Stimulated activated CD4-positive, alpha-beta T cell treated with anti-CD3 and anti-CD28 coated beads, Interleukin-1b, Interleukin-23, amount 100 ng/mL, for 24 hours (primary cell): ENCODE data around the gene GRM7.

ENCODE experiments used
- DNase-seq, 4 experiments: peaks; one replicate each; pipeline ENCODE4 v3.0.0-alpha.2; 2020; ENCODE audit warnings: low read depth in 4 of 4, low spot score in 1 of 4

Gene GRM7

DNA sequence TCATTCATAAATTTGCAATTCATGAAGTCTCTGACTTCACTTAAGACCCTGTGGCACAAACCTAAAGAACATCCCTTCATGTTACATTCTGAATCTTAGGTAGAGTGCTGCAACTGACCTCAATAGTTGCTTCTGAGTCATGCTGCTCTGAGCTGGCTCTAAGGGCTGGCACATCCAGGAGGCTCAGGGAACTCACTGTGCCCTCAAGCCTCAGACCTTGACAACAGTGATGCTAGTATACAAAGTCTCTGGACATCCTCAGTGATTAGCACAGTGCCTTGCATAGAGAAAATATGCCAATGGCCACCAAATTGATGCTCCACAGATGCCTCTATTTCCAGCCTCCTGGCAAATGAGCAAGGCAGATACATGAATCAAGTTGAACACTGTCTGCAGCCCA is 899.8 kb downstream of the GRM7 start:
- DNase-seq = no peak

DNA sequence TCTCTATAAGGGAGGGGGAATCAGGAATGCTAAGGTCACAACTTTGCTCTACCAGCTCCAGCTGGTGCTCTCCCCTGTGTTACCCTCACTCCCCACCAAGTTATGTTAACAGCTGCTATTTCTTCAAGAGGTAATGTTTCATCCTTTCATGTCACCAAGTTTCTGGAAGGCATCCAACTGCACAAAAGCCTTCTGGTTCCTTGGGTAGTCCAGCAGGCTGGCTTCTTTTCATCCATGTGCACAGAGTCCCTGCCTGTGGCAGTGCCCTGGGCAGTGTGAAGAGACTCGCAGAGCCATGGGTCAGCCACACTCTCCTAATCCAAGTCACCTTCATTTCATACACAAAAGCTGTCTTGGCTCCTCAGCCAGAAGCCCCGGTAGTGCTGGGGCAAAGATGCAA is 903.2 kb downstream of the GRM7 start:
- no peak for DNase-seq

DNA sequence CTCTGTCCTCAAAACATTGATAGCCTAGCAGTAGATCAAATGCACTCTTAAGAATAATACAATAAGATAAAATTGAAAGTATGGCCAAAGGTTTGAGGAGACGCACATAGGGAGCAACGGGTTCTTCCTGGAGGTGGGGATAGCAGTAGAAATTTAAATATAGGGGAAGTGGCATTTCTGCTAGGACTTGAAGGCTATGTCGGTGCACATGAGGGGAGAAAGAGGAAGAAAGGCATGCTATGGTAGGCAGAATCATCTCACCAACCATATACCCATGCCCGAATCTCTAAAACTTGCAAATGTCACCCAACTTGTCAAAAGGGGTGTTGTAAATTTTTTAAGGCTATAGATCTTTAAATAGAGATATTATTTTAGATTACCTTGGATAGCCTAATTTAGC is 905.6 kb downstream of the GRM7 start:
- no peak for DNase-seq

- DNase-seq = no peak
These were observed 918.4 kb downstream of the GRM7 start for GRCh38 chr3:7779331-7779730.

GRCh38 chr3:7781395-7781794 is 920.5 kb downstream of the GRM7 start:
- no peak for DNase-seq

DNA sequence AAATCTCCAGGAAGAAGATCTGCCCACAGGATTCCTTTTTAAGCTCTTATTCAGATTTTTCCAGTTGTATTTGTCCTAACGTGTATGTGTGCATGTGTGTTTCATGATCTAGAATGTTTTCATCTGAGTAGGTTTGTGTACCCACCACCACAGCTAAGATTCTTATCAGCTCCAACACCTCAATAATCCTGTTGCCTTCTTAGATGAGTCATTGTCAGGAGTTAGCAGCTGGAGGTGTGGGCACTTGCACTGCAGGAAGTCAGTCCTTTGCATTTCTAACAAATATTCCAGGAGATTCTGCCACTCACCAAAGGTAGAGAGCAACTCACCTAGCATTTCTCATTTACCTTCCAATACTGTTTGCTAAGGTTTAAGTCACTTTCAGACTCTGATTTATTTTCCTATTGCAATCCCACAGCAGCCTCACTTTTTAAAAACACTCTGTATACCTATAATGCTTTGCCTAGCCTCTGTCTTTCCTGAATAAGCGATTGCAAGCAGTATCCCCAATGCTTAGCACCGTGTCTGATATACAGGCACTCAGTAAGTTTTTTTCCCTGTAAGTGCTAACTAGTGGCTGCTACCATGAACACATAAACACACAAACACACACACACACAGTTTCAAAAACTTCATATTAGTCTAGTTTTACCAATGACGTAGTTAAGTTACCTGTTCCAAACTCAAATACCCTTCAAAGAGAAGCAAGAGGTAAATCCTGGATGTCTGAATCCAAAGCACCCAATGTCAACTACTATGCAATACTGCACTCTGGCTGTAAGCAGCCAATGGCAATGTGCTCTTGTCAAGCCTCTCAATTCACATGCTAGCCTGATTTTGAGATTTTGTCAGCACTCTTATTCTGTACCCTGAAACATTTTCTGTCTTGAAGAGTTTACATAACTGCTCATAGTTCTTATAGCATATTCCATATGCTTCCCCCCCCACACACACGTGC is 927.2 kb downstream of the GRM7 start:
- DNase-seq = no peak

- DNase-seq = no peak
These were observed 928.0 kb downstream of the GRM7 start for GRCh38 chr3:7788881-7789280.

GRCh38 chr3:7789324-7789723 is 928.4 kb downstream of the GRM7 start:
- DNase-seq = no peak

GRCh38 chr3:7790141-7790540 is 929.2 kb downstream of the GRM7 start:
- DNase-seq = no peak
